Activated CD4-positive, alpha-beta T cell treated with anti-CD3 and anti-CD28 coated beads, Interleukin-10, Interleukin-2, amounts not matched to agents 100 ng/mL and 50 ng/mL, durations not matched to agents 16 hours and 8 hours (primary cell): ENCODE measurements around the gene NEXMIF.
"Not testable (repeated sequence)": the region's sequence is repeated elsewhere in the genome, so short reads cannot be mapped to it uniquely, and the experiment has no call there.

Experiments used
- DNase-seq: peaks from one replicate; pipeline ENCODE4 v3.0.0-alpha.2; 2020

The NEXMIF gene

DNA sequence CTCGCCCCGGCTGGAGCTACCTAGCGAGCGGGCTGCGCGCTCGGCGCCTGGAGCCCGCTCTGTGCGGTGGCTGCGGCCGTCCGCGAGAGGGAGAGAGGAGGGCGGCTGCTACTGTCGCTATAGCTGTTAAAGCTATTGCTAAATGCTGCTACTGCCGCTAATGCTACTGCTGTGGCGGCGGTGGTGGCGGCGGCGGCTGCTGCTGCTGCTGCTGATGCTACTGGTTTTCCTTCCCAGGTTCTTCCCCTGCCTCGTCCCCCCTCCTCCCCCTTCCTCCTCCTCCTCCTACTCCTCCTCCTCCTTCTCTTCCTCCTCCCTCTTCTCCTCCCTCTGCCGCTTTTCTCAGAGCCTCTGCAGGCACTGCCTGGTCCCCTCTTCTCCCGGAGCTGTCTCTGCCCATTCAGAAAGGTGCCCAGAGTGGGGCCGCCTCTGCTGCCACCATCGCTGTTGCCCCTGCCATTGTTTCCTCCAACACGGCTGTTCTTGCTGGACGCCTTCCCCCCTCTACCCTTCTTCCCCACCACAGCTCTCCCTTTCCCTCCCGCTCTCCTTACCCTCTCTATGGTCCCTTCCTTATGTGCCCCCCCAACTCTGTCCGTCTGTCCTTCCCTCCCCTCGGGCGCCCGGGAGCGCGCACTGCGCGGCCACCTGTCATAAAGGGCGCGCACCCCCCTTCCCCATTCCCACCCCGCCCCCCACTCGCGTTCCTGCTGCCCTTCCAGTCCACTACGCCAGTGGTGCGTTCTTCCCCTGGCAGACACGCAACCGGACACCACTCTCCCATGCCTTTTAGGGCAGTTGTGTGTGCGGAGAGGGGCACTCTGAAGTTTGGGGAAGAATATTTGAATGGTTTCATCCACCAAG, at the start of gene NEXMIF:
Gene NEXMIF, minus strand, starts transcription at position 228 of the 864 bp plus-strand sequence.
- no peak for DNase-seq

DNA sequence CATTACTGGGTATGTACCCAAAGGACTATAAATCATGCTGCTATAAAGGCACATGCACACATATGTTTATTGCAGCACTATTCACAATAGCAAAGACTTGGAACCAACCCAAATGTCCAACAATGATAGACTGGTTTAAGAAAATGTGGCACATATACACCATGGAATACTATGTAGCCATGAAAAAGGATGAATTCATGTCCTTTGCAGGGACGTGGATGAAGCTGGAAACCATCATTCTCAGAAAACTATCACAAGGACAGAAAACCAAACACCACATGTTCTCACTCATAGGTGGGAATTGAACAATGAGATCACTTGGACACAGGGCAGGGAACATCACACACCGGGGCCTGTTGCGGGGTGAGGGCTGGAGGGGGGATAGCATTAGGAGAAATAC, 36.7 kb upstream of the NEXMIF start:
- DNase-seq = not testable (repeated sequence)

DNA sequence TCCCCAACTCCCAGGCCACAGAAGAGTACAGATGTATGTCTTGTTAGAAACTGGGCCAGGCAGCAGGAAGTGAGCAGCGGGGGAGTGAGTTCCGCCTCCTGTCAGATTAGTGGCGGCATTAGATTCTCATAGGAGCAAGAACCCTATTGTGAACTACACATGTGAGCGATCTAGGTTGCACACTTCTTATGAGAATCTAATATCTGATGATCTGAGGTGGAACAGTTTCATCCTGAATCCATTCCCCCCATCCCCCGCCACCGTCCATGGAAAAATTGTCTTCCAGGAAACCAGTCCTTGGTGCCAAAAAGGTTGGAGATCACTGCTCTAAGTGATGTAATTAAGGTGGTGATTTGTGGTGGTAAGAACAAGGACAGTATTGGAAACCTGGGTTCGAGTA, 24.5 kb upstream of the NEXMIF start:
- DNase-seq = no peak

- DNase-seq = no peak
Measured at GRCh38 chrX:74940414-74940813, 15.2 kb upstream of the NEXMIF start.

- no peak for DNase-seq
Measured at GRCh38 chrX:74931214-74931613, 6.0 kb upstream of the NEXMIF start.

- DNase-seq = peak; percentile 30
Measured at GRCh38 chrX:74924449-74925224, 615 bp downstream of the NEXMIF start.

DNA sequence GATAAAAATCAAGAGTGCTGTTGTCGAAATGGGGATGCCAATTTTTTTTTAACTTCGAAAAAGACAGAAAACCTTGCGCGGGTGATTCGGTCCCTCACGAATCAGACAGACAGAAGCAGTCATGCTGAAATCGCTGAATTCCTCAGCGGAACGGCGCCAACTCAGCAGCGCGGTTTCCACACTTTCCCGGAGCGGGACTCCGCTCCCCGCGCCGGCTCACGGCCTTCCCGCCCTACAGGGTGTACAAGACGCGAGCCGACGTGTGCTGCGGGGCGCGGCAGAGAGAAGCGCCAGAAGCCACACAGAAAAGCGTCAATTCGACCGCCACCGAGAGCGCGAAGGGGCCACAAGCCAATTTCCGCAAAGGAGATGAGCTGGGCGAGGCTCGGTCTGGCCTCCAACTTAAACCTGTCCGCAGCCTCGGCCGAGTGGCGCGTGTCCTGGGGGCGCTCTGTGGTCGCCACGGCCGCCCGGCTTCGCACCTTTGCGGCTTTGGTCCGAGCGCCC, 1.3 kb downstream of the NEXMIF start:
- DNase-seq = no peak

DNA sequence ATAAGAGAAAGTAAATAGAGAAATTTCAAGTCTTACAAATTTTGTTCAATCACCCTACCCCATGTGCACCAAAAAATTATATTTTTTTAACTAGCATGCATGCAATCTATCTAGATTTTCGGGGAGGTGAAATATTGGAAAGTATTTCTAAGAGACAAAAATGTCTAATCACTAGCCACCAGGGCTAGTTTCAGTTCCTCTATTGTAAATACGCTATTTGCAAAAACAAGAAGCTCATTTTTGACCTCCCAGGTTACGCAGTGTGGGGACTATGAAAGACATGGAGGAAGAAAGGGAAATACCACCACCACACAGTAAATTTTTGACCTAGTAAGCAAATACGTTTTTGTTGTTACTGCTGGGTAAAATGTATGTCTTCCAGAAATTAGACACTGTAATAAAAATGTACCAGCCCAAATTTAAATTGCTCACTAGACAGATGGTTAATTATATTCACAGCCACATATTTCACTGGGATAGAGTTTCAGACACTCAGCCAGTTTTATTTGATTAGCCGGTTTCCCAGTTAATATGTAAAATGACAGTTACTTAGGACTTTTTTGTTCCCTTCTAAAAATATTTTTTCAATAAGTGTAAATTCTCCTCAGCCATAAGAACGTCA, 2.2 kb downstream of the NEXMIF start:
- no peak for DNase-seq

DNA sequence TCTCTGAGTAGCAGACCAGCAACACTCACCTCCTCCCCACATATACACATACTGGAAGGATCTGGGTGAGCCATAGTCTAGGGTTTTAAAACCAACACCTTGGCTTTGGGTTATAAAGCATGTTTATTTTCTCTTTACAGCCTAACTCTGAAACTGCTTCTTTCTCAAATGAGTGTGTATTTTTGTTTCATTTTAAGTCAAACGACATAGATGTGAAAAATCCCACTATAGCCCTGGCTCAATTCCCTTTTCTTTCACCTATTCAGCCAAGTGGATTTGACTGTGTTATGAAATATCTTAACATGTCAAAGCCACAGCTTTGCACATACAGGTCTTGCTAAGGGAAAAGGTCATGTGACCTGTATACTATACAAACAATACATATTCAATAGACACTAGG, 13.8 kb downstream of the NEXMIF start:
- no peak for DNase-seq

DNA sequence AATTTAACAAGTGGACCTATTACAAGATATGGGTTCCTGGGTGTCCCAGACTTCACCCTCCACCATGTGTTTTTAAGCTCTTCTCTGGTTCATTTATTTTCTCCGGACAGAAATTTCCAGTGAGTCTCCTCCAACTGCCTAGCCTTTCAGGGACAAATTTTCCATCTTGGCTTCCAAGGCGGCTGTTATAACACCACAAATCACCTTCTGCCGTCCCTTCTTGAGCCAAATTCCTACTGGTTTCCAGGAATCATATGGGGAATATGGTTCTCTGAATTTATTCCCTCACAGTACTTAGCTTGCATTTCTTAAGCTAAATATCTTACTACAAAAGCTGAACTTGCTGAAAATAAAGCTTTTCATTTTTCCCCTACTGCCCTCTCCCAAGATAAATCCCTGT, 18.8 kb downstream of the NEXMIF start:
- DNase-seq = no peak

DNA sequence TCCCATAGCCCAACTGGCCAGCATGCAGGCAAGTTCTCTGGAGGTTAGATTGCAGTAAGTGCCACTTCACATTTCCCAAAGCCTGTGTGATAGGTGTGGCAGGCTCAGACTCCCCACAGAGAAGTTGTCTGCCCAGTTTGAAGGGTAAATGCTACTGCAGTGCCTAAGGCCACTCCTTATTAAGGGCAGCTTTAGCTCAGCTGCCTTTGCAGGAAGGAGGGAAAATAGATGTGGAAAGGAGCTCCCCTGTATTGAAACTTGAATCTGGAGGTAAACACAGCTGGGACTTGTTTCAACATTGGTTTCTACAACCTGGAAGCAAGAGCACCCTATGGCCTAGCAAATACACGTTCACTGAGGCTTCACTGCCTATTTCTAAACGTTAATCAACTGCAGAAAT, 22.4 kb downstream of the NEXMIF start:
- no peak for DNase-seq

DNA sequence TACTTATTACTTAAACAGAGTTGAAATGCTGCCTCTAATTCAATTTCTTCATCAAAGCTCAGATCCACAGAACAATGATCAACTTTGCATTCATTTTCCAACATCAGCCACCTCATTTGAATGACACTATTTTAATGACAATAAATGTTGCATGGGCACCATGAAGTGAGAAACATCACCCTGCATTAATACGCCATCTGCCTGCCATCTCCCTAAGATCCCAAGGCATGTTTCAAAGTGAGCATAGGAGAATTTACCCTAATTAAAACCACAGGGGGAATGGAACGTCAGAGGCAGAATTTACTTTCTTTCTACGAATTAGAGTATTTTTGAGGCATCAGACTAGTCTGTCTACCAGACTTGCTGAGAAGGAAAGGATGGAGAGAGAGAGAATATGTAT, 32.7 kb downstream of the NEXMIF start:
- DNase-seq = no peak

DNA sequence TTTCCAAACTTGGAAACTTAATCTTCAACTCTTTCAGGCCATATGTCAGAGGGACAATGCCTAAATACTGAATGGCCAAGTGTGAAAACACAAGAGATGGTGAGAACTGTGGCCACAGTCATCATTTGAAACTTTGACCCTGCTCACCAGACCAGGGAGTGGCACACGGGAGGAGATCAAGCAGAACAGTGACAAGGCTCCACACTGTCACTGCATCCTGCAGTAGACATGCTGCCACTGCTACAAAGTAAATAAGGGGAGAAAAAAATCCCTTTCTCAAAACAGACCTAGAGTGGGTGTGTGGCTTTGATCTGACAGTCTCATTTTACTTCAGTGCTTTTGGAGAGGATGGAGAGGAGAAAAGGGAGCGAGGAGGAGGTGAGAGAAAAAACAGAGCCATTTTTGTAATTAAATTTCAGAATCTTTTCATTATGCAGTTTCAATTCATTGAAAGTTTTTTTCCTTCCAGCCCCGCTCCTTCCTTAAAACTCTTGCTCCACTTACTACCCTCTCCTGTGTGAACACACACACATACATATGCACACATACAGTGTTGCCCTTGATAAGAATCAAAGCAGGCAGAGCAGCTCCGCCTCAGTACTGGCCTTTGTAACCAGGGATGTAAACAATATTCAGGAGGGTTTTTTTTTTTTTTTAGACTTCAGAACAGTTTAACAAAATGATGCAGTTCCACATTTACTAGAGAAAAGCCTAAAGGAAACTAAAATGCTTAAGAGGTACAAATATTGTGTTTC, 34.4 kb downstream of the NEXMIF start:
- no peak for DNase-seq

GRCh38 chrX:74882383-74882782, 42.9 kb downstream of the NEXMIF start:
- DNase-seq = not testable (repeated sequence)

DNA sequence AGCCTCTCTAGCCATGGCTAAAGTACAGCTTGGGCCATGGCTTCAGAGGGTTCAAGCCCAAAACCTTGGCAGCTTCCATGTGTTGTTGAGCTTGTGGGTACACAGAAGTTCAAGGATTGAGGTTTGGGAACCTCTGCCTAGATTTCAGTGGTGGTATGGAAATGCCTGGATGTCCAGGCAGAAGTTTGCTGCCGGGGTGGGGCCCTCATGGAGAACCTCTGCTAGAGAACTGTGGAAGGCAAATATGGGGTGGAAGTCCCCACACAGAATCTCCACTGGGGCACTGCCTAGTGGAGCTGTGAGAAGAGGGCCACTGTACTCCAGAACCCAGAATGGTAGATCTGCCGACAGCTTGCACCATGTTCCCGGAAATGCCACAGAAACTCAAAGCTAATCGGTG, 59.5 kb downstream of the NEXMIF start:
- no peak for DNase-seq

DNA sequence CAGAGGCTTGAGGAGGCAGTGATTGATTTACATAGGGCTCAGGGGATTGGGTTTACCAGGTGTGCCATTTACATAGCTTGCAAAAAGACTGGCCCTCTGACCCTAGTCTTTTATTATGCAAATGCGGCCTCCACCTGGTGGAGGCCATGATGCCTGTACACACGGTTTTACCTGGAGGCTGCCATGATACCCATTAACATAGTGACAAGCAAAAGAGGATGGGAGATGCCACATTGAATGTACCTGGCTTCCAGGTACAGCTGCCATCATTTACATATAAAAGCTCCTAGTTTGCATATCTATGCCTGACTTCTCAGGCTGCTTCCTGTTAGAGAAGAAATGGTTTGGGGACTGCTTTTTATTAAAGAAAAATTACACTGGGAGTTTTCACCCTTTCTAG, 72.0 kb downstream of the NEXMIF start:
- DNase-seq = no peak

DNA sequence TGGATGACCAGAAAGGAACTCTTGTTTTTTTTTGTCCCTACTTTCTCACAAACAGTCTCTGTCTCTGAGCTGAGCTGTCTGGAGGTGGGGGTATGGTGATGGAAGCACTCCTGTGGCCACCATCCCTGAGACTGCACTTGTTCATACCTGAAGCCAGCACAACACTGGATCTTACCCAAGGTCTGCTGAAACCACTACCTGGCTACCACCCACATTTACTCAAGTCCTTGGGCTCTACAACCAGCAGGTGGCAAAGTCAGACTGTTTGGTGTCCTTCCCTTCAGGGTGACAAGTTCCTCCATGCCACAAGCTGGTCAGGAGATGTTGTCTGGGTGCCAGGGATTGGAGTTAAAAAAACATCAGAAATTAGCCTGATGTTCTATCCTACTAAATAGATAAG, 89.7 kb downstream of the NEXMIF start:
- DNase-seq = no peak

- not testable (repeated sequence) for DNase-seq
Measured at GRCh38 chrX:74819797-74820196, 105.5 kb downstream of the NEXMIF start.

DNA sequence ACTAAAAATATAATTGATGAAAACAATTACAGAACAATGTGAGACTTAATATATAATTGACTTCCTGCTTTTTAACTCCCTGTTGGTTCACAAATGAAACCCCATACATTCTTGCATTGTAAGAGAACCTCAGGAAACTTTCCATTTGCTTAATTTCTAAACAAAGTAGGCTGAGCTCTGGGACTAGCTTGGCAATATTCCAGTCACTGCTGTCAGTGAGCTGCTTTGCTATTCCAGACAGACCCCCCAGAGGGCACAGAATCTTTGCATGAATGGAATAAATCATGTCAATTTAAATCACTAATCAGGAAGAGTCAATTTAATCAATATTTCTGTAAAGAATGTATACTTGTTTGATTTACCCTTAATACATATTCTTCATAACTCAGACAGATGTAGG, 110.6 kb downstream of the NEXMIF start:
- no peak for DNase-seq

DNA sequence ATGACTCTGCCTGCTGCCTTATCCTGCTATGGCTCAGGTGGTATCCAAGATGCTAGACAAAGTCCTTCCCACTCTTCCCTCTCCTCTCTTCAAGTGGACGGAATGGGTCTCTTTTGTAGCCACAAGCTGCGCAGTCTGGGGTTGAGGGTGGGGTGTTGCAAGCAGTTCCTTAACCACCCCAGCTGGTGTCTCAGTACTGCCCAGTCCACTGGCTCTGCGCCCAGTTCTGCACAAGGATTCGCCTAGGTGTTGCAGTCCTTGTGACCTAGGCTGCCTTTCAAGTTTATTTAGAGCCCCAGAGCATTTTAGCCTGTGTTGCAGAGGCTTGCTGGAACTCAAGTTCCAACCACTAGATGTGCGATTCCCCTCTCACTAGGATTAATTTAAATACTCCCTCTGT, 120.7 kb downstream of the NEXMIF start:
- no peak for DNase-seq

DNA sequence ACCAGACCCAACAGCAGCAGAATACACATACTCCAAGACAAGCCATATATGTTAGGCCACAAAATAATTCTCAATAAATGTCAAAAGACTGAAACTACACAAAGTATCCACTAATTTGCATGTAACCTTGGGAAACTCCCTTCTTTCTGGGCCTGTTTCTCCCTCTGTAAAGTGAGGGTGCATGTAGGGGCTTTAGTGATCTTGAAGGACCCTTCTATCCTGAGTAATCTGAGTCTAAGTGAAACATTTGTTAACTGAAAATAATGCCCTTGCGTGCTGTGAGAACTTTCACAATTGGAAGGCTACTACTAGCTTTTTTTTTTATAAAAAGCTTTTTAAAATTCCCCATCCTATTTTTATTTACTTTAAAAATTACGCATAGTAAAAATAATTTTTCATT, 125.2 kb downstream of the NEXMIF start:
- DNase-seq = no peak

DNA sequence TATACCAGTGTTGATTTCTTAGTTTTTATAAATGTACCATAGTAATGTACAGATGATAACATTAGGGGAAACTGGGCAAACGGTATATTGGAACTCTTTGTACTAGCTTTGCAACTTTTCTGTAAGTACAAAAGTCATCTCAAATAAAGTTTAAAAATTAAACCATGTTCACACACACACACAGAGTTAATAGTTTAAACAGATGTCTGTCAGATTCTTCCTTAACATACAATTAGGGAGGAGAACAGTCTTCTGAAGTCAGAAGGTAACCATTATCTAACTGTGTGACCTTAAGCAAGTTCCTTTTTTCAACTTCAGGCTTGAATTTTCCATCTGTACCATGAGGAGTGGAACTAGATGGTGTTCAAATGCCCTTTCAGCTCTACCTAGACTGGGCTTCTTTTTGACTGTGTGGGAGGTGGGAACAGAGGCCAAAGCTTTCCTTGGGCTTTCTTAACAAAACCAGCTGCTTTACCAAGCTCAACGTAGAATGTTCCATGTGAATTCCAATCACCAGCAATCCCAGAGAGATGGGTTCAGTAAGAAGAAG, 127.8 kb downstream of the NEXMIF start:
- DNase-seq = no peak
